Adipose tissue (tissue), 3 donors: ENCODE measurements around the gene PLEKHG3. TPM values are rescaled to one million over a fixed set of nuclear protein-coding genes. Genes with fewer than 3 reads are reported as not detected.

Experiments
- H3K27ac ChIP-seq: one replicate; pipeline ENCODE4 v1.5.1; 2013; ENCODE audit warnings: low read depth, low read length
- WGBS, 3 donors: extraction: QIAGEN DNeasy Blood & Tissue Kit; methylation state at CpG; one replicate each; pipeline ENCODE4 v1.1.7; 2013; 5-methylcytosine and 5-hydroxymethylcytosine counted together
- polyA plus RNA-seq, 3 donors: library from polyadenylated mRNA; stranded (reverse); fragments of 200-250 nt; gene quantifications; one replicate each; pipeline ENCODE4 v1.2.3, GENCODE V29; 2013
- donor health status: healthy with polysubstance abuse.
- donor health status: Bipolar disorder and iron deficiency.
- donor health status: healthy.

PLEKHG3 gene
- polyA plus RNA-seq, 3 donors, result 17.8 to 23.5 (median 21.3) TPM

DNA sequence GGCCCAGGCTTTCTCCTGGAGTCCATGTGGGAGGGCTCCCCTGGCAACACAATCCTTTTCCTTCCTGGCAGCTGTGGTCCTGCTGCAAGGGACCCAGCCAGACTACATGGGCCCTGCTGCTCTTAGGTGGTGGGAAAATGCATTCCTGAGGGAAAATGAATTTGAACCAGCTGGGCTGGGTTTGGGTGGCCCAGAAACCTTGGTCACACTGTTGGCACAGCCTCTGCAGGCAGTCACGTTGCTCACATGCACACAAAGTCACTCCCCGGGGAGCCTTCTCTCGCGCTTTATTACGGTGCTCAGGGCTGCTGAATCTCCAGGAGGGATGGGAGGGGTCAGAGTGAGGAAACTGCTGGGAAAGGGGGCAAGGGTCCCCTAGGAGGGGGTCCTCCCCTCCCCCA is 17.2 kb downstream of the PLEKHG3 start:
- H3K27ac ChIP-seq, result no peak overlapping the region
- 9 to 51% (median 38%) methylated on average over 5 of the region's 5 CpGs for WGBS, 3 donors

GRCh38 chr14:64721899-64722298 is 17.7 kb downstream of the PLEKHG3 start:
- WGBS, 3 donors, result 63 to 79% (median 74%) methylated on average over 9 of the region's 9 CpGs

GRCh38 chr14:64722842-64723447 is 18.7 kb downstream of the PLEKHG3 start:
- 75 to 93% (median 83%) methylated on average over 5 of the region's 5 CpGs for WGBS, 3 donors
- H3K27ac ChIP-seq, result no peak overlapping the region

More at GRCh38 chr14:64721899-64722298, 17.7 kb downstream of the PLEKHG3 start:
- no peak overlapping the region for H3K27ac ChIP-seq

DNA sequence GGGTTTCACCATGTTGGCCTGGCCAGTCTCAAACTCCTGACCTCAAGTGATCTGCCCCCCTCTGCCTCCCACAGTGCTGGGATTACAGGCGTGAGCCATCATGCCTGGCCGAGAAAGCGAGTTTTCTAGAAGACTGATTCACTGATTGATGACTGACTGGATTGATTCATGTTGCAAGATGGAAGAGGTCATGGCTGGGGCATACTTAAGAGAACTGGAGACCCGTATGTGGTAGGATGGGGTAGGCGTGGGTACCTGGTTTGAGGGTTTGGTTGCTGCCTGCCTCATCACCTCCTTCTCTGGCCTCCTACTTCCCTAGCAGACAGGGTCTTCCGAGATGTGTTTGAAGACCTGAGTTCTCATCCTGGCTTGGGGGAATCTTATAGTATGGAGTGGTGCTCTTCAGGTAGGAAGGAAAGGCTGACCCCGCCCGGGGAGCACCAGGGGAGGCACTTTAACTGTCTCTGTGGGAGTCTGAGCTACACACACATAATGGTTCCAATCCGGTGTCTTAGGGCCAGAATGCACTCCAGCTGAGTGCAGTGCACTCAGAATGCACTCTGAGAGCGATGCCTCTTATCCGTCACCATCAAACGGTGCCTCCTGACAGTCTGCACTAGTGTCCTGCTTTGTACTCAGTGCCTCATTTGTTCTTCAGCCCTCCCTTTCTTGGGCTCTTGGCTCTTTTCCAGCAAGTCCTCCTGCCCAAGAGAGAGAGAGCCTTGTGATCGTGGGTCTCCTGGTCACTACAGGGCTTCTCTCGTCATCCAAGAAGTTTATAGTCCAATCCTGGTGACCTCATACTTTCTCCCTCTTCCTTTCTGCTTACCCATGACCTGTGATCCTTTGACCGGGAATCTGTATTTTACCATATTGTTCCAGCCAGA is 19.7 kb downstream of the PLEKHG3 start:
- H3K27ac ChIP-seq, result no peak overlapping the region
- 70 to 81% (median 78%) methylated on average over 15 of the region's 15 CpGs for WGBS, 3 donors

DNA sequence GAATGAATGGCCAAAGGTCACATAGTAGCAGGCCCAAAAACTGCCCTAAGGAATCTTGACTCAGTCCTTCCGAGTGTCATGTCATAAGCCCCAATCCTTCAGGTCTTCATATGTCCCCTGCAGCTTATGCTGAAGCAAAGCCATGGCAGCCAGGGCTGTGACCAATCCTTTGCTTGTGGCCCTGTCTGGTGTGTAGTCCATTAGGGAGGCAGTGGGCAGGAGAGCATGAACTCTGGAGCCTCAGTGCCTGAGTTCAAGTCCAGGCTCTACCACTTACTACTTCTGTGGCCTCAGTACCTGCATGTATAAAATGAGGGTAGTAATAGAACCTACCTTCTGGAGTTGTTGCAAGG is 20.3 kb downstream of the PLEKHG3 start:
- H3K27ac ChIP-seq, result no peak overlapping the region
- WGBS, 3 donors, result 67 to 87% (median 77%) methylated on average over 1 of the region's 1 CpG

DNA sequence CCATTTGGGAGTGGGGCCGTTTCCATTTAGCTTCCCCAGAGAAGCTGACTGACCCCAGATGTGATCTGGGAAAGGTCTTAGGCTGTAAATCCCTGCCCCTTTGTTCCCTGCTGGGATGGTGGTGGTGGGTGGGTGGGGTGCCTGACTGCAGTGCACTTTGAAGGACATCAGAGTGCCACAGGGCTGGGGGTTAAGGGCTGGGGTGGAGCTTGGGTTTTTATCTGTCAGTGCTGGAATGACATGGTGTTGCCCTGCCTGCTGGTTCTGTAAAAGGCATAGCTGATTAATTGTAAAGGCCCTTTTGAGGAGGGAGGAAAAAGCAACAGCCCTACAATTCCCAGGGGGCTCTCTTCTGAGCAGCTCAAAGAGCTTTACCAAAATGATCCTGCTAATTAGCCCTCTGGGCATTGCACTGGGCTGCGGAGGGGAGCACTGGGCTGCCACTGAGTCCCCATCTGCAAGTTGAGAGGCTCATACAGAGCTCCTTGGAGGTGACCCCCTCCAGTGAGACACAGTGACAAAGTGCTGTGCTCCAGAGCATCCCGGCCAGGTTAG is 21.1 kb downstream of the PLEKHG3 start:
- H3K27ac ChIP-seq, result no peak overlapping the region
- WGBS, 3 donors, result 38 to 73% (median 68%) methylated on average over 3 of the region's 3 CpGs

- H3K27ac ChIP-seq, result no peak overlapping the region
- WGBS, 3 donors, result 61 to 94% (median 92%) methylated on average over 6 of the region's 6 CpGs
Observed at GRCh38 chr14:64725879-64726584, 21.8 kb downstream of the PLEKHG3 start.

GRCh38 chr14:64726585-64726890 is 22.3 kb downstream of the PLEKHG3 start:
- no peak overlapping the region for H3K27ac ChIP-seq
- WGBS, 3 donors, result 39 to 83% (median 76%) methylated on average over 5 of the region's 5 CpGs

GRCh38 chr14:64727551-64728071 is 23.4 kb downstream of the PLEKHG3 start:
- H3K27ac ChIP-seq, result no peak overlapping the region
- 58 to 94% (median 91%) methylated on average over 22 of the region's 22 CpGs for WGBS, 3 donors

GRCh38 chr14:64728106-64728505 is 23.9 kb downstream of the PLEKHG3 start:
- no peak overlapping the region for H3K27ac ChIP-seq
- 77 to 87% (median 79%) methylated on average over 6 of the region's 6 CpGs for WGBS, 3 donors

DNA sequence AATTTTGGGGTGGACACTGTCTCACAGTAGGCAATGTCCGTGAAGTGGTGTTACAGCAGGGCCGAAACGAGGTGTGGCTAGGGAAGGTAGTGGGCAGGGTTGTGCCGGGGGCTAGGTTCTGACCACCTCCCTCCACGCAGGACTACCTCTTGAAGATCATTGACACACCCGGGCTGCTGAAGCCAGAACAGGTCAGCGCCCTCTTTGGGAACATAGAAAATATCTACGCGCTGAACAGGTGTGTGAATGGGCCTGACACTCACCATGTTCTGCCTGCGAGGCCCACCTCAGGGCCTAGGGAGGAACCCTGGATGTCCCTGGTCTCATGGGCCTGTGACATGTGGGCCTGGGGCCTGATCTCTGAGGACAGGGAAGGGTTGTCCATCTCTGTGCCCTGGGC is 24.6 kb downstream of the PLEKHG3 start:
- 90 to 96% (median 92%) methylated on average over 10 of the region's 10 CpGs for WGBS, 3 donors
- H3K27ac ChIP-seq, result no peak overlapping the region

- H3K27ac ChIP-seq, result no peak overlapping the region
- WGBS, 3 donors, result 63 to 67% (median 64%) methylated on average over 5 of the region's 5 CpGs
Observed at GRCh38 chr14:64729386-64730060, 25.3 kb downstream of the PLEKHG3 start.

GRCh38 chr14:64730061-64730440 is 25.8 kb downstream of the PLEKHG3 start:
- no peak overlapping the region for H3K27ac ChIP-seq

DNA sequence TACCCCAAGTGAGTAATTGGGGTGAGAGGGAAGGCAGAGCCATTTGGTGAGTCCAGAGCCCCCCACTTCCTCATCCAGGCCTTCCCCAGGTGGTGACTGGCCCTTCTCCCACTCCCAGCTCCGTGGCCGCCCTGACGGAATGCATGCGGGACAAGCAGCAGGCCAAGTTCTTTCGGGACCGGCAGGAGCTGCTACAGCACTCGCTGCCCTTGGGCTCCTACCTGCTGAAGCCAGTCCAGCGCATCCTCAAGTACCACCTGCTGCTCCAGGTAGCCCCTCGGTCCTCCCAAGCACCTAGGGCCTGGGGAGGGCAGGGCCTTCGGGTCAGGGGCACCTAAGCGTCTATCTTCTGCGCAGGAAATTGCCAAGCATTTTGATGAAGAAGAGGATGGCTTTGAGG is 26.5 kb downstream of the PLEKHG3 start:
- 92 to 97% (median 96%) methylated on average over 12 of the region's 12 CpGs for WGBS, 3 donors
- H3K27ac ChIP-seq, result no peak overlapping the region

More at GRCh38 chr14:64730061-64730440, 25.8 kb downstream of the PLEKHG3 start:
- 67 to 92% (median 74%) methylated on average over 1 of the region's 1 CpG for WGBS, 3 donors

- WGBS, 3 donors, result 90 to 95% (median 94%) methylated on average over 15 of the region's 15 CpGs
- H3K27ac ChIP-seq, result no peak overlapping the region
Observed at GRCh38 chr14:64731141-64731581, 26.9 kb downstream of the PLEKHG3 start.

GRCh38 chr14:64732066-64732465 is 27.8 kb downstream of the PLEKHG3 start:
- no peak overlapping the region for H3K27ac ChIP-seq
- WGBS, 3 donors, result 94 to 100% (median 98%) methylated on average over 4 of the region's 4 CpGs

DNA sequence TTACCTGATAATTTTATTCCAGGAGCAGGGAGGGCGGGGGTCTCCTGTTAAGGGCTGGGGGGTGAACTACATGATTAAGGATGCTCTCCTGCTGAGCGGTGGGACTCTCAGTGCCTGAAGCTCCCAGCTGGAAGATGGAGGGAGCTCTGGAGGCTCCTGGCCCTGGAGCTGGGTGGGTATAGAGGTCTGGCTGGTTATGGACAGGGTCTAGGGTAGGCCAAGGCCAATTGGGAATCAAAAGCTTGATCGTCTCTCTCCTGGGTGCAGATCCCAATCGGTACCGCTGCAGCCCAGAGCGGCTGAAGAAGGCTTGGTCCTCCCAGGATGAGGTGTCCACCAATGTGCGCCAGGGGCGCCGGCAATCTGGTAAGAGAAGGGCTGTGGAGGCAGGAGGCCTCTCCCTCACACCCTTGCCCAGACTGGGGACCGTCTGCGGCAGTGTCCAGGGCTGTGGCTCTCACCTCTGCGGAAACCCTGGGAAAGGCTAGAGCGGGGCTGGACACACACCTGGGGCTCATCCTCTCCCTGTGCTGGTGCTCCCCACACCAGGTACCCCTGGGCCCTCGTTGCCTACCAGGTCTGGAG is 28.4 kb downstream of the PLEKHG3 start:
- 88 to 97% (median 96%) methylated on average over 13 to 14 of the region's 14 CpGs for WGBS, 3 donors
- H3K27ac ChIP-seq, result no peak overlapping the region

- 86 to 93% (median 91%) methylated on average over 11 of the region's 11 CpGs for WGBS, 3 donors
- H3K27ac ChIP-seq, result no peak overlapping the region
Observed at GRCh38 chr14:64733321-64733720, 29.1 kb downstream of the PLEKHG3 start.
